HepG2 (cell line): ENCODE results near the gene NME1. TPM values are rescaled to one million over a fixed set of nuclear protein-coding genes. Genes with fewer than 3 reads are reported as not detected.
A peak's percentile ranks its signal among the peaks of the same experiment; 100 is the strongest.

Source experiments
- ATAC-seq: fragments of 200-7000 bp; cut with Tn5 transposase; 3 replicates; pipeline ENCODE4 v1.9.1; 2020; ENCODE audit warnings: mild to moderate bottlenecking, moderate library complexity
- BruUV-seq: library from RNA; stranded (reverse); fragments of 400-500 nt; replicated peaks from 2 replicates; lab custom pipeline; 2021; lab: Mats Ljungman, UMichigan
- CTCF ChIA-PET: fragments of 300-600 bp; formaldehyde crosslinking; extraction: SDS; loops from one replicate; lab custom pipeline; 2021; ENCODE audit warnings: low total read pairs, inconsistent platforms, low intra/inter-chr PET ratio; lab: Yijun Ruan, JAX
- POLR2A ChIA-PET: fragments of 350-600 bp; sonication (Branson Sonifier 250); formaldehyde crosslinking; loops from one replicate; lab custom pipeline; 2020; ENCODE audit warnings: antibody characterized with exemption, inconsistent platforms; lab: Yijun Ruan, JAX
- DNase-seq: peaks from one replicate; pipeline ENCODE4 v3.0.0-alpha.2; 2015; ENCODE audit warnings: low spot score
- FAIRE-seq: peaks from 3 replicates; lab custom pipeline; 2011; peaks lifted over from hg19 to GRCh38; lab: Jason Lieb, UNC
- H2AFZ ChIP-seq: one replicate; pipeline ENCODE4 v1.6.1; 2011; ENCODE audit warnings: low read length, inconsistent platforms
- H3K27ac ChIP-seq: fragments of 300-600 bp; 3 replicates; pipeline ENCODE4 v1.8.0; 2011; ENCODE audit warnings: mixed run types, mild to moderate bottlenecking, mixed read lengths, low read length, inconsistent platforms; ENCODE audit not compliant: insufficient read depth; ENCODE audit errors: extremely low read length
- H3K27me3 ChIP-seq, 2 experiments: fragments of 200-600 bp in 1 of 2; 2 replicates in 1 of 2; 3 replicates in 1 of 2; pipeline versions ENCODE4 v1.6.0 to v1.8.0; 2011; ENCODE audit warnings: low read length in 2 of 2, mild to moderate bottlenecking in 2 of 2, moderate library complexity in 2 of 2, inconsistent platforms in 1 of 2; ENCODE audit not compliant: insufficient read depth in 2 of 2, control insufficient read depth in 1 of 2
- H3K36me3 ChIP-seq, 2 experiments: fragments of 200-600 bp in 1 of 2; replicated peaks in 1 of 2; 2 replicates in 1 of 2; 3 replicates in 1 of 2; pipeline versions ENCODE4 v1.5.1 to v1.8.0; 2011; ENCODE audit warnings: low read length in 2 of 2, inconsistent platforms in 1 of 2; ENCODE audit not compliant: insufficient read depth in 2 of 2, control insufficient read depth in 1 of 2
- H3K4me1 ChIP-seq: 2 replicates; pipeline ENCODE4 v1.5.1; 2012; ENCODE audit warnings: low read length, inconsistent platforms; ENCODE audit not compliant: insufficient read depth
- H3K4me2 ChIP-seq: 2 replicates; pipeline ENCODE4 v1.6.0; 2011; ENCODE audit warnings: low read depth, low read length, inconsistent platforms
- H3K4me3 ChIP-seq, 3 experiments: fragments of 200-600 bp in 1 of 3; sonication (generic), shearing (Covaris generic) in 1 of 3; replicated peaks in 1 of 3; 2 replicates each; pipeline ENCODE4 v1.5.1; 2011 to 2016; ENCODE audit warnings: low read length in 3 of 3, inconsistent platforms in 2 of 3, low read depth in 2 of 3, mild to moderate bottlenecking in 2 of 3, control low read depth in 1 of 3, mixed read lengths in 1 of 3; ENCODE audit not compliant: insufficient read depth in 1 of 3
- H3K79me2 ChIP-seq: one replicate; pipeline ENCODE4 v1.6.1; 2011; ENCODE audit warnings: low read length, inconsistent platforms; ENCODE audit not compliant: insufficient read depth
- H3K9ac ChIP-seq: 2 replicates; pipeline ENCODE4 v1.6.0; 2011; ENCODE audit warnings: mild to moderate bottlenecking, low read depth, low read length, inconsistent platforms; ENCODE audit not compliant: insufficient read depth
- H3K9me3 ChIP-seq: 2 replicates; pipeline ENCODE4 v1.5.1; 2012; ENCODE audit warnings: mild to moderate bottlenecking, low read length
- H4K20me1 ChIP-seq: 2 replicates; pipeline ENCODE4 v1.6.0; 2011; ENCODE audit warnings: inconsistent platforms, mild to moderate bottlenecking, low read length, moderate library complexity; ENCODE audit not compliant: insufficient read depth
- ARID3A ChIP-seq: IDR thresholded peaks from 2 replicates; pipeline ENCODE4 v1.6.1; 2012; ENCODE audit warnings: low read depth, low read length, improper control_type of control experiment
- ATM ChIP-seq: fragments of 450-650 bp; IDR thresholded peaks from 2 replicates; pipeline ENCODE4 v1.7.1; 2017; ENCODE audit warnings: mild to moderate bottlenecking, borderline replicate concordance
- CREM ChIP-seq, 2 experiments: sonication (generic) in 1 of 2; formaldehyde crosslinking in 1 of 2; IDR thresholded peaks; 2 replicates each; pipeline versions ENCODE4 v1.4.0 to v1.6.1; 2016 to 2020; ENCODE audit warnings: antibody characterized with exemption in 1 of 2, mild to moderate bottlenecking in 1 of 2, missing genetic modification reagents in 1 of 2
- IKZF1 ChIP-seq: fragments of 450-650 bp; IDR thresholded peaks from 2 replicates; pipeline ENCODE4 v1.7.1; 2016
- KAT8 ChIP-seq: IDR thresholded peaks from 2 replicates; pipeline ENCODE4 v1.6.1; 2016; ENCODE audit warnings: missing genetic modification reagents, missing compliant biosample characterization
- LRRFIP1 ChIP-seq: sonication (generic); formaldehyde crosslinking; conservative IDR thresholded peaks from 2 replicates; pipeline ENCODE4 v1.4.0; 2020; ENCODE audit warnings: missing genetic modification reagents
- NR2F1 ChIP-seq, 2 experiments: fragments of 450-650 bp in 1 of 2; formaldehyde crosslinking in 1 of 2; IDR thresholded peaks; 2 replicates each; pipeline versions ENCODE4 v1.5.0 to v1.6.1; 2016 to 2020; ENCODE audit warnings: mild to moderate bottlenecking in 1 of 2, missing compliant biosample characterization in 1 of 2, missing genetic modification reagents in 1 of 2, moderate library complexity in 1 of 2
- PAXIP1 ChIP-seq: sonication (generic); formaldehyde crosslinking; conservative IDR thresholded peaks from 2 replicates; pipeline ENCODE4 v1.4.0; 2020; ENCODE audit warnings: mild to moderate bottlenecking, missing genetic modification reagents, moderate library complexity
- RFX1 ChIP-seq: fragments of 450-650 bp; IDR thresholded peaks from 2 replicates; pipeline ENCODE4 v1.6.1; 2017
- TBX3 ChIP-seq: fragments of 450-650 bp; IDR thresholded peaks from 2 replicates; pipeline ENCODE4 v1.6.1; 2017; ENCODE audit warnings: antibody characterized with exemption, mild to moderate bottlenecking, inconsistent platforms, borderline replicate concordance
- ZMYM2 ChIP-seq: sonication (generic); formaldehyde crosslinking; IDR thresholded peaks from 2 replicates; pipeline ENCODE4 v1.8.0; 2022; ENCODE audit warnings: mild to moderate bottlenecking, missing genetic modification reagents
- ZNF205 ChIP-seq: IDR thresholded peaks from 2 replicates; pipeline ENCODE4 v1.6.1; 2018; ENCODE audit warnings: missing biosample characterization, missing genetic modification reagents
- ZNF235 ChIP-seq: sonication (generic); formaldehyde crosslinking; IDR thresholded peaks from 2 replicates; pipeline ENCODE4 v1.8.1; 2023; ENCODE audit warnings: mild to moderate bottlenecking, missing genetic modification reagents, borderline replicate concordance
- ZNF432 ChIP-seq: sonication (generic); formaldehyde crosslinking; IDR thresholded peaks from 2 replicates; pipeline ENCODE4 v1.5.0; 2020; ENCODE audit warnings: missing genetic modification reagents, mild to moderate bottlenecking, borderline replicate concordance
- ZNF556 ChIP-seq: sonication (generic); formaldehyde crosslinking; IDR thresholded peaks from 2 replicates; pipeline ENCODE4 v1.4.0; 2020; ENCODE audit warnings: mild to moderate bottlenecking, missing genetic modification reagents, borderline replicate concordance
- ZNF83 ChIP-seq: sonication (generic); formaldehyde crosslinking; IDR thresholded peaks from 2 replicates; pipeline ENCODE4 v1.4.0; 2020; ENCODE audit warnings: missing genetic modification reagents, mild to moderate bottlenecking, borderline replicate concordance
- in situ Hi-C: cut with HindIII; loops from 2 replicates; pipeline ENCODE4 v1.10.0; 2017; ENCODE audit warnings: low pct_unique_long_range_greater_than_20kb; ENCODE audit not compliant: extremely low pct_ligation_motif_present
- intact Hi-C: fragments of 100-400 bp; cut with micrococcal nuclease; formaldehyde crosslinking; loops from one replicate; pipeline ENCODE4 v1.10.0; 2022; ENCODE audit not compliant: unreplicated experiment
- polyA plus RNA-seq, 8 experiments: library from polyadenylated mRNA; depleted of rRNA in 3 of 8; stranded (reverse) in 7 of 8; unstranded in 1 of 8; fragments of >200 nt; fragmentation: Illumina TruSeq in 4 of 8; extraction: Trizol in 4 of 8; gene quantifications; 2 replicates each; pipeline versions ENCODE4 v1.2.1 to v1.2.3, GENCODE V29; 2011 to 2016; ENCODE audit warnings: low read depth in 4 of 8, missing spikeins in 1 of 8, mixed read lengths in 1 of 8; ENCODE audit not compliant: insufficient read depth in 1 of 8
- total RNA-seq, 5 experiments: library from RNA; depleted of rRNA; stranded (reverse); fragments of >200 nt; fragmentation: Illumina TruSeq; extraction: Trizol; gene quantifications; 2 replicates each; pipeline ENCODE4 v1.2.3, GENCODE V29; 2016; ENCODE audit warnings: low read depth in 1 of 5

Gene NME1
- total and polyA plus RNA-seq, 2 of the 13 experiments (the other 11 are each of a cell fraction or from before 2014, with no cell fraction given), result 295 to 516 TPM

GRCh38 chr17:51132964-51133319 is 20.4 kb upstream of the NME1 start:
- intact Hi-C loops, result no loop called here
- H3K79me2 ChIP-seq, result no peaks in the 10 kb centered on the region
- H3K4me2 ChIP-seq, result peak overlapping the region; percentile 54
- in situ Hi-C loops, result no loop called here
- H3K9ac ChIP-seq, result no peak overlapping the region
- no peaks in the 10 kb centered on the region for H3K9me3 ChIP-seq
- H4K20me1 ChIP-seq, result no peaks in the 10 kb centered on the region
- CTCF ChIA-PET, result no interaction called here
- peaks cover 51% of the 10 kb centered on the region for H3K4me1 ChIP-seq
- ATAC-seq (peak; percentile 48), DNase-seq (no peak), FAIRE-seq (no peak)
- H3K27ac ChIP-seq, result no peak overlapping the region
- no TSS peak for BruUV-seq
- H3K4me3 ChIP-seq, result peak overlapping the region in 1 of 3 experiments; percentile 3; a peak in 1 of 6 replicates
- H2AFZ ChIP-seq, result no peak overlapping the region
- POLR2A ChIA-PET, result interaction anchor here (0.6 to 1.3 kb wide), 5 partner anchors 12 to 409 kb away, joined by 3 read pairs; partner anchors contain the start of genes NME2 and SPAG9
- H3K36me3 ChIP-seq, result no peaks in the 10 kb centered on the region
- H3K27me3 ChIP-seq, result no peaks in the 10 kb centered on the region
- TF ChIP-seq NR2F1 (CRISPR knock-in tag; IDR thresholded peaks at IDR 0.05) (0 out of 4 replicates have a peak, but pooled peaks of 1 of the 2 experiments have one; percentile 30), IKZF1 (no peak), PAXIP1 (peak; percentile 25; the same call in 1 of the 2 replicates), ZNF556 (CRISPR knock-in tag) (no peak), ARID3A (0 out of 2 replicates have a peak, but pooled peaks have one; percentile 43), LRRFIP1 (CRISPR knock-in tag) (no peak), ZMYM2 (CRISPR knock-in tag) (0 out of 2 replicates have a peak, but pooled peaks have one; percentile 43), ZNF235 (CRISPR knock-in tag) (no peak), RFX1 (no peak), ZNF83 (CRISPR knock-in tag) (no peak), TBX3 (peak; percentile 42; the same call in 1 of the 2 replicates), ATM (no peak), ZNF432 (CRISPR knock-in tag) (no peak), ZNF205 (CRISPR knock-in tag) (no peak), KAT8 (CRISPR knock-in tag) (no peak), CREM (IDR thresholded peaks at IDR 0.05) (no peak), CREM (CRISPR knock-in tag; IDR thresholded peaks at IDR 0.05) (no peak)
